CD4-positive, alpha-beta memory T cell (primary cell): Measurements from ENCODE around the gene OR14A16. TPM values are rescaled to one million over a fixed set of nuclear protein-coding genes. Genes with fewer than 3 reads are reported as not detected.

Source experiments
- CTCF ChIA-PET: fragments of 350-600 bp; sonication (Branson Sonifier 250); formaldehyde crosslinking; loops from one replicate; lab custom pipeline; 2021; ENCODE audit warnings: inconsistent platforms; ENCODE audit not compliant: partially characterized antibody; lab: Charles Lee
- POLR2A ChIA-PET: fragments of 350-600 bp; sonication (Branson Sonifier 250); formaldehyde crosslinking; loops from one replicate; lab custom pipeline; 2021; ENCODE audit not compliant: partially characterized antibody; lab: Charles Lee
- DNase-seq, 5 donors: peaks; one replicate each; pipeline versions ENCODE4 v3.0.0 to v3.0.0-alpha.2; 2020 to 2022; ENCODE audit warnings: mixed read lengths in 1 of 5
- H3K27ac ChIP-seq: one replicate; pipeline ENCODE4 v1.7.0; 2013; ENCODE audit warnings: low read depth, low read length
- H3K27me3 ChIP-seq: 2 replicates; pipeline ENCODE4 v1.7.0; 2013; ENCODE audit warnings: mild to moderate bottlenecking, low read length, moderate library complexity; ENCODE audit not compliant: insufficient read depth
- H3K36me3 ChIP-seq: 2 replicates; pipeline ENCODE4 v1.7.0; 2013; ENCODE audit warnings: mild to moderate bottlenecking, low read length, moderate library complexity; ENCODE audit not compliant: insufficient read depth
- H3K4me1 ChIP-seq: 2 replicates; pipeline ENCODE4 v1.7.0; 2013; ENCODE audit warnings: mild to moderate bottlenecking, low read length, moderate library complexity; ENCODE audit not compliant: insufficient read depth
- H3K4me3 ChIP-seq, 2 donors: one replicate each; pipeline ENCODE4 v1.7.0; 2013; ENCODE audit warnings: low read length in 2 of 2, mild to moderate bottlenecking in 1 of 2
- H3K9me3 ChIP-seq, 2 donors: one replicate each; pipeline ENCODE4 v1.7.0; 2013; ENCODE audit warnings: low read length in 2 of 2, control low read depth in 1 of 2; ENCODE audit not compliant: control insufficient read depth in 1 of 2
- H3K27ac Mint-ChIP-seq, 7 donors: one replicate each; pipeline ENCODE4 v1.8.0; 2020 to 2021; ENCODE audit warnings: mixed read lengths in 7 of 7, mild to moderate bottlenecking in 6 of 7, inconsistent platforms in 3 of 7, moderate library complexity in 3 of 7
- H3K27me3 Mint-ChIP-seq, 2 donors: one replicate each; pipeline ENCODE4 v1.8.0; 2020 to 2021; ENCODE audit warnings: mixed read lengths in 2 of 2
- H3K36me3 Mint-ChIP-seq, 2 donors: one replicate each; pipeline ENCODE4 v1.8.0; 2020 to 2021; ENCODE audit warnings: mixed read lengths in 2 of 2, inconsistent platforms in 1 of 2, mild to moderate bottlenecking in 1 of 2
- H3K4me1 Mint-ChIP-seq, 4 donors: one replicate each; pipeline ENCODE4 v1.8.0; 2020 to 2021; ENCODE audit warnings: mixed read lengths in 4 of 4, mild to moderate bottlenecking in 1 of 4
- H3K4me3 Mint-ChIP-seq, 8 donors: one replicate each; pipeline ENCODE4 v1.8.0; 2020 to 2021; ENCODE audit warnings: mixed read lengths in 8 of 8, mild to moderate bottlenecking in 7 of 8, moderate library complexity in 6 of 8, inconsistent platforms in 3 of 8
- H3K9me3 Mint-ChIP-seq, 8 donors: one replicate each; pipeline ENCODE4 v1.8.0; 2020 to 2021; ENCODE audit warnings: mixed read lengths in 8 of 8, mild to moderate bottlenecking in 5 of 8, inconsistent platforms in 3 of 8, moderate library complexity in 1 of 8
- intact Hi-C: fragments of 100-400 bp; cut with micrococcal nuclease; formaldehyde crosslinking; loops from one replicate; pipeline ENCODE4 v1.15.1; 2023
- polyA plus RNA-seq, 2 donors: library from polyadenylated mRNA; unstranded; fragments of 300-500 nt; fragmentation: Illumina TruSeq; gene quantifications; one replicate each; pipeline ENCODE4 v1.2.3, GENCODE V29; 2021
- total RNA-seq, 2 experiments: library from RNA; stranded (reverse); gene quantifications; one replicate each; pipeline ENCODE4 v1.2.3, GENCODE V29; 2021

OR14A16 gene
- total and polyA plus RNA-seq, 4 experiments from 2014 or later, result not detected

DNA sequence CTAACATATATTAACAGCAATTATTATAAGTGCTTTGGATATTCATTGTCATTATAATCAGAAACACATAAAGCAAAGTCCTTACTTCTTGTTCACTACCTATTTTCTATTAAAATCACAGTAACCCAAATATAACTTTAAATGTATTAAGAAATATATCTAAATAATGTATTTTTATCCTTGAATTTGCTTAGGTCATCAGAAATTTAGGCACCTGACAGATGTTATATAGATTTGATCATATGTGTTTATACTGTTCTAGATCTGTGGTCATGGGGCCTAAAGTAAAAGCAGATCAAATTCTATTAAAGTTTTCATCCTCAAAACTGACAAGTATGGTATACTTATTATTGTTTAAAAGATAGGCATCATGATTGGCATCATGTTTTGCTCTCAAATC is 54.3 kb downstream of the OR14A16 start:
- no peak for DNase-seq
- Mint-ChIP-seq H3K4me1 (no peaks in the 10 kb centered on the region), H3K36me3 (no peaks in the 10 kb centered on the region), H3K27ac (no peak overlapping the region), H3K4me3 (no peak overlapping the region), H3K27me3 (no peaks in the 10 kb centered on the region), H3K9me3 (peaks cover 0 to 4% (median 0%) of the 10 kb centered on the region in 8 donors)
- POLR2A ChIA-PET, result no interaction called here
- Histone ChIP-seq H3K36me3 (no peaks in the 10 kb centered on the region), H3K4me1 (no peaks in the 10 kb centered on the region), H3K9me3 (no peaks in the 10 kb centered on the region), H3K27ac (no peak overlapping the region), H3K4me3 (no peak overlapping the region), H3K27me3 (no peaks in the 10 kb centered on the region)
- intact Hi-C loops, result no loop called here
- CTCF ChIA-PET, result no interaction called here

Other genes starting within 250 kb of the OR14A16 start
- gene OR2G2, start 235.8 kb downstream of the OR14A16 start, total RNA-seq, result not detected
- not detected for gene OR2G2, start 235.8 kb downstream of the OR14A16 start, polyA plus RNA-seq
- gene OR2G3, start 218.5 kb downstream of the OR14A16 start, total RNA-seq, result not detected
- gene OR2G3, start 218.5 kb downstream of the OR14A16 start, polyA plus RNA-seq, result not detected
- gene OR13G1, start 144.4 kb downstream of the OR14A16 start, total RNA-seq, result not detected
- not detected for gene OR13G1, start 144.4 kb downstream of the OR14A16 start, polyA plus RNA-seq
- gene OR6F1, start 107.5 kb downstream of the OR14A16 start, total RNA-seq, result not detected
- gene OR6F1, start 107.5 kb downstream of the OR14A16 start, polyA plus RNA-seq, result not detected
- gene OR14K1, start 85.5 kb downstream of the OR14A16 start, total RNA-seq, result not detected
- gene OR14K1, start 85.5 kb downstream of the OR14A16 start, polyA plus RNA-seq, result not detected
- not detected for gene OR14A2, start 76.0 kb downstream of the OR14A16 start, total RNA-seq
- gene OR14A2, start 76.0 kb downstream of the OR14A16 start, polyA plus RNA-seq, result not detected
- not detected for gene OR1C1, start 63.6 kb downstream of the OR14A16 start, total RNA-seq
- gene OR1C1, start 63.6 kb downstream of the OR14A16 start, polyA plus RNA-seq, result not detected
- not detected for gene OR11L1, start 17.8 kb upstream of the OR14A16 start, total RNA-seq
- gene OR11L1, start 17.8 kb upstream of the OR14A16 start, polyA plus RNA-seq, result not detected
- gene TRIM58, start 33.1 kb upstream of the OR14A16 start, total RNA-seq, result under 1 TPM in 1 of 2 experiments, not detected in 1; 0.23 TPM
- gene TRIM58, start 33.1 kb upstream of the OR14A16 start, polyA plus RNA-seq, result under 1 TPM; 0.24 to 0.52 TPM
- not detected for gene OR2W3, start 71.5 kb upstream of the OR14A16 start, total RNA-seq
- not detected for gene OR2W3, start 71.5 kb upstream of the OR14A16 start, polyA plus RNA-seq
- not detected for gene OR2T8, start 96.1 kb upstream of the OR14A16 start, total RNA-seq
- not detected for gene OR2T8, start 96.1 kb upstream of the OR14A16 start, polyA plus RNA-seq
- gene OR2AJ1, start 100.8 kb upstream of the OR14A16 start, total RNA-seq, result not detected
- gene OR2AJ1, start 100.8 kb upstream of the OR14A16 start, polyA plus RNA-seq, result not detected
- under 1 TPM; 0.69 to 0.73 TPM for gene OR2L8, start 124.7 kb upstream of the OR14A16 start, total RNA-seq
- not detected for gene OR2L8, start 124.7 kb upstream of the OR14A16 start, polyA plus RNA-seq
- gene OR2AK2, start 141.1 kb upstream of the OR14A16 start, total RNA-seq, result under 1 TPM in 1 of 2 experiments, not detected in 1; 0.35 TPM
- not detected for gene OR2AK2, start 141.1 kb upstream of the OR14A16 start, polyA plus RNA-seq
- gene OR2L5, start 189.5 kb upstream of the OR14A16 start, total RNA-seq, result under 1 TPM; 0.23 to 0.25 TPM
- not detected for gene OR2L5, start 189.5 kb upstream of the OR14A16 start, polyA plus RNA-seq
- gene OR2L2, start 206.0 kb upstream of the OR14A16 start, total RNA-seq, result under 1 TPM; 0.17 TPM
- not detected for gene OR2L2, start 206.0 kb upstream of the OR14A16 start, polyA plus RNA-seq
- gene OR2L3, start 222.7 kb upstream of the OR14A16 start, total RNA-seq, result under 1 TPM; 0.11 to 0.17 TPM
- not detected for gene OR2L3, start 222.7 kb upstream of the OR14A16 start, polyA plus RNA-seq